Osteoblast (primary cell): ENCODE results near the gene HARBI1. TPM values are rescaled to one million over a fixed set of nuclear protein-coding genes. Genes with fewer than 3 reads are reported as not detected.

Experiments used
- DNase-seq: peaks from one replicate; pipeline ENCODE4 v3.0.0; 2011; ENCODE audit warnings: low spot score, mixed read lengths; ENCODE audit not compliant: insufficient read length; ENCODE audit errors: missing footprints
- H2AFZ ChIP-seq: 2 replicates; pipeline ENCODE4 v1.6.0; 2011; ENCODE audit warnings: mild to moderate bottlenecking, low read length
- H3K27ac ChIP-seq: 2 replicates; pipeline ENCODE4 v1.5.1; 2011; ENCODE audit warnings: mild to moderate bottlenecking, low read depth, low read length, moderate library complexity
- H3K27me3 ChIP-seq: 2 replicates; pipeline ENCODE4 v1.6.0; 2012; ENCODE audit warnings: mild to moderate bottlenecking, control low read depth, inconsistent platforms, low read length, moderate library complexity; ENCODE audit not compliant: insufficient read depth
- H3K36me3 ChIP-seq: 2 replicates; pipeline ENCODE4 v1.5.1; 2011; ENCODE audit warnings: mild to moderate bottlenecking, low read length, control low read depth, moderate library complexity; ENCODE audit not compliant: insufficient read depth
- H3K4me1 ChIP-seq: 2 replicates; pipeline ENCODE4 v1.5.1; 2011; ENCODE audit warnings: mild to moderate bottlenecking, low read length, control low read depth, moderate library complexity; ENCODE audit not compliant: insufficient read depth
- H3K4me2 ChIP-seq: 2 replicates; pipeline ENCODE4 v1.6.0; 2011; ENCODE audit warnings: mild to moderate bottlenecking, low read length; ENCODE audit not compliant: insufficient read depth
- H3K4me3 ChIP-seq: fragments of 200-600 bp; sonication (generic); 3 replicates; pipeline ENCODE4 v1.5.1; 2012; ENCODE audit warnings: mild to moderate bottlenecking, low read length, inconsistent platforms; ENCODE audit not compliant: insufficient read depth
- H3K79me2 ChIP-seq: 2 replicates; pipeline ENCODE4 v1.6.0; 2012; ENCODE audit warnings: mild to moderate bottlenecking, low read length, control low read depth, inconsistent platforms; ENCODE audit not compliant: insufficient read depth
- H3K9me3 ChIP-seq: 2 replicates; pipeline ENCODE4 v1.5.1; 2011; ENCODE audit warnings: low read depth, low read length, control low read depth
- H4K20me1 ChIP-seq: 2 replicates; pipeline ENCODE4 v1.6.0; 2012; ENCODE audit warnings: mild to moderate bottlenecking, low read length, control low read depth; ENCODE audit not compliant: insufficient read depth
- CTCF ChIP-seq: IDR thresholded peaks from 2 replicates; pipeline ENCODE4 v1.5.1; 2011; ENCODE audit warnings: mild to moderate bottlenecking, low read depth, low read length, moderate library complexity; ENCODE audit errors: extremely low read depth
- total RNA-seq: library from RNA; depleted of rRNA; stranded (reverse); fragments of >200 nt; gene quantifications from 2 replicates; pipeline ENCODE4 v1.2.3, GENCODE V29; 2012

Gene HARBI1
- total RNA-seq, 1 donor: 5.8 TPM

GRCh38 chr11:46640036-46640788 lies 23.2 kb upstream of the HARBI1 start:
- no peak for TF ChIP-seq CTCF
- H3K9me3 ChIP-seq: no peaks in the 10 kb centered on the region
- no peaks in the 10 kb centered on the region for H3K4me1 ChIP-seq
- no peak overlapping the region for H3K27ac ChIP-seq
- H3K79me2 ChIP-seq: peaks cover 7% of the 10 kb centered on the region
- H3K4me3 ChIP-seq: no peak overlapping the region
- DNase-seq: no peak
- H3K4me2 ChIP-seq: no peak overlapping the region
- peaks cover 6% of the 10 kb centered on the region for H4K20me1 ChIP-seq
- no peak overlapping the region for H2AFZ ChIP-seq
- H3K36me3 ChIP-seq: peaks cover 15% of the 10 kb centered on the region
- no peaks in the 10 kb centered on the region for H3K27me3 ChIP-seq

- peaks cover 7% of the 10 kb centered on the region for H3K36me3 ChIP-seq
- H3K27me3 ChIP-seq: no peaks in the 10 kb centered on the region
- H3K4me3 ChIP-seq: no peak overlapping the region
- H3K9me3 ChIP-seq: no peaks in the 10 kb centered on the region
- no peak overlapping the region for H2AFZ ChIP-seq
- no peaks in the 10 kb centered on the region for H3K4me1 ChIP-seq
- H3K4me2 ChIP-seq: no peak overlapping the region
- no peak for DNase-seq
- H3K79me2 ChIP-seq: peaks cover 7% of the 10 kb centered on the region
- no peak overlapping the region for H3K27ac ChIP-seq
- peaks cover 6% of the 10 kb centered on the region for H4K20me1 ChIP-seq
- TF ChIP-seq CTCF: no peak
These were observed 22.3 kb upstream of the HARBI1 start for GRCh38 chr11:46639197-46639839.

GRCh38 chr11:46637546-46637945 lies 20.5 kb upstream of the HARBI1 start:
- peaks cover 7% of the 10 kb centered on the region for H3K79me2 ChIP-seq
- no peak for DNase-seq
- H3K9me3 ChIP-seq: no peaks in the 10 kb centered on the region
- H3K27me3 ChIP-seq: no peaks in the 10 kb centered on the region
- no peak overlapping the region for H3K4me2 ChIP-seq
- TF ChIP-seq CTCF: no peak
- H2AFZ ChIP-seq: no peak overlapping the region
- H3K27ac ChIP-seq: no peak overlapping the region
- H3K4me3 ChIP-seq: no peak overlapping the region
- peaks cover 3% of the 10 kb centered on the region for H3K36me3 ChIP-seq
- H4K20me1 ChIP-seq: peaks cover 6% of the 10 kb centered on the region
- no peaks in the 10 kb centered on the region for H3K4me1 ChIP-seq

GRCh38 chr11:46635557-46636139 lies 18.6 kb upstream of the HARBI1 start:
- H3K36me3 ChIP-seq: peaks cover 8% of the 10 kb centered on the region
- H3K4me1 ChIP-seq: no peaks in the 10 kb centered on the region
- H4K20me1 ChIP-seq: peaks cover 6% of the 10 kb centered on the region
- TF ChIP-seq CTCF: no peak
- no peak overlapping the region for H3K4me3 ChIP-seq
- H3K9me3 ChIP-seq: no peaks in the 10 kb centered on the region
- H2AFZ ChIP-seq: no peak overlapping the region
- peaks cover 6% of the 10 kb centered on the region for H3K79me2 ChIP-seq
- H3K27me3 ChIP-seq: no peaks in the 10 kb centered on the region
- no peak for DNase-seq
- no peak overlapping the region for H3K4me2 ChIP-seq
- H3K27ac ChIP-seq: no peak overlapping the region
